HG03064 (cell line): Measurements from ENCODE around the gene RGMA.

Experiments
- ATAC-seq: cut with Tn5 transposase; IDR thresholded peaks from one replicate; pipeline ENCODE4 v1.9.1; 2021; ENCODE audit warnings: low read depth; ENCODE audit not compliant: unreplicated experiment

Gene RGMA

DNA sequence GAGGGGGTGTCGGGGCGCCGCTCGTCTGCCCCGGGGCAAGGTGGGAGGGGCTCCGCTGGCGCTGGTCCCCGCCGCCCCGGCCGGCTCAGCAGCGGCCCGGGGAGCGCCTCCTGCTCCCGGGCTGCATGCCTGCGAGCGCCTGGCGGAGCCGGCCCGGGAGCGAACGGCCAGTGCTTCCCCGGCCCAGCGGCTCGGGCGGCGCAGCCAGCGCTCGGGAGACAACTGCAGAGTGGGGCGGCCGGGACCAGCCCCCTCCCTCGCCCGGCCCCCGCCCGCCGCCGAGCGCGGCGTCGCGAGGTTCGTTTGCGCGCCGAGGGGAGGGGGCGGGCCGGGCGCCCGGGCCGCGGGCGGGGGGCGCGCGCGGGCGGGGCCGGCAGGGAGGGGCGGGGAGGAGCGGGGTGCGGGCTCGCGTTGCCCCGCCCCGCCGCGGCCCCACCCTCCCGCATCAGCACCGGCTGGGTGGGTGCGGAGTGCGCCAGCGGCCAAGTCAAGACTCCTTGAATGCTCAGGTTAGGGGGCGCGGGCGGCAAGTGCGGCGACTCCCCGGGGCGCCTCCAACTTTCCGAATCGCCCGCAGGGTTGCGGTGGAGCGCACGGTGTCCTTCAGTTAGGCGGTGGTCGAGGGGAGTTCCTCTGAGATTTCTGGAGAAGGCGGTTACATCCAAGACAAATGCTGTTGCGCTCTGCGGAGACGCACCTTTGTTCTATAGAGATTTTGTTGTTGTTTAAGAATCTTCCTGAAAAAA, at the start of gene RGMA:
Gene RGMA, minus strand, starts transcription at position 231 of the 746 bp plus-strand sequence. CDS start 279 bp downstream, outside the sequence.
- no peak for ATAC-seq

DNA sequence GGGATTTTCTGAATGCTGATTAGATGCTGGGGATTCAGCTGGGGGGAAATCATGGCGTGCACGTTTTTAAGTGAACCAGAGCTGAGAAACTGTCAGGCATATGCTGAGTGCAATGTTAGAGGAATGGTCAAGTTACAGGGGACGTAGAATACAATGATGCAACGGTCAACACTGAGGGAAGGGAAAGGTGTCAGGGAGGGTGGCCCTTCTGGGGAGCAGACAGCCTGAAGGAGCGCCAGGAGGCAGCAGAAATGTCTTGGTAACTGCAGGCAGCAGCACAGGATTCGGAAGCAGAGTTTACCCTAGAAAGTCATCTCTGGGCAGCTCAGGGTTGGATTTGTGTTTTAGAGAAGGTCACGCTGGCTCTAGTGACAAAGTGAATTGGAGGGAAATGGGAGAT, 47.6 kb upstream of the RGMA start:
- ATAC-seq = no peak

GRCh38 chr15:93135997-93136397, 47.0 kb upstream of the RGMA start:
- ATAC-seq = no peak

GRCh38 chr15:93135459-93135858, 46.4 kb upstream of the RGMA start:
- no peak for ATAC-seq

GRCh38 chr15:93131485-93132095, 42.6 kb upstream of the RGMA start:
- ATAC-seq = no peak

DNA sequence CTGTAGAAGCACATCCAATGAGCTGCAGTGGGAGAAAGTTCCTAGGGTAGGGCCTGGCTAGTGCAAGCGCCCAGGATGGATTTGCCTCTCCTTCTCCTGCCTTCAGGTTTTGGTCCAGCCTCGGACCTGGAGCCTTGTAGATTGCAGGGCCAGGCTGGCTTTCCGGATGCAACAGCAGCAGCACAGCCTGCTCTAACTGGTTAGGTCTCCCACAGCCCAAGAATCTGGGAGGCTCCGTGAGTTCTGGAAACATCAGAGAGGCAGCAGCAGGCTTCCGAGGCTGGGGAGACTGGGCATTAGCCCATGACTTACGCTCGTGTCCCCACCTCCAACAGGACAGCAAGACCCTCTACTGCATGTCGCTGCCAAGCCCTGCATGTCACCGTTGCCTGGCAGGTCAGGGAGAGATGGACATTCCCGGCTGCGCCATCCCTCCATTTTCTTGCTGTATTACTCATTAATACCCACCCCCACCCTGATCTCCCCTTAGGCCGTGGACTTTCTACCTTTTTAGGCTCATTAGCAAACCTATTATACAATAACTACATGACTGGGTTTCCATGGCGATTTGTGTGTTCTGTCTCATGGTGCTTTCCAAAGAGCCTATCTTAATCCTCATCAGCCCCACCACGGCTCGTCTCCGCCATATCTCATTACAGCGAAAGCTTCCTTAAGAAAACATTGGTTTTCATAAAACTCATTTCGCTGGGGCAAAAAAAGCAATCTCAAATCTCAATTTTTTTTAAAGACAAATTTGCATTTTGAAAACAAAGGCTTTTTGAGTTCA, 40.9 kb upstream of the RGMA start:
- no peak for ATAC-seq

GRCh38 chr15:93127286-93127685, 38.3 kb upstream of the RGMA start:
- ATAC-seq = no peak

DNA sequence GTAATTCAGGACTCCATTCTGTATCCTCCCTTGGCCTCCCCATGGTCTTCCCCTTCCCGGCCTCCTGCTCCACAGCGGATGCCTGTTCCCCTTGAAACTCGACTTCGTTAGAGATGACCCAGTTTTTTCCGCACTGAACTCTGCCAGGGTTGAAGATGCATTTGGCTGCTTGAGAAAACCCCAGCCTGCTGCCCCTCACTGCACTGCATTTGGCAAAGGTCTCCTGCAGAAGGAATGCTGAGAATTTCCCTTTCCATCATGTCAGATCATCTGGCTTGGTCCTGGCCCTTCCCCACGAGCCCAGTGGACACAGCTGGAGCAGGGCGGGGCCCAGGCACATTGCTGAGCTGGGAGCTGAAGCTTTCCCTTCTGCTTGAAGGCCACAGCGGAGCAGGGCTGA, 37.6 kb upstream of the RGMA start:
- ATAC-seq = no peak

DNA sequence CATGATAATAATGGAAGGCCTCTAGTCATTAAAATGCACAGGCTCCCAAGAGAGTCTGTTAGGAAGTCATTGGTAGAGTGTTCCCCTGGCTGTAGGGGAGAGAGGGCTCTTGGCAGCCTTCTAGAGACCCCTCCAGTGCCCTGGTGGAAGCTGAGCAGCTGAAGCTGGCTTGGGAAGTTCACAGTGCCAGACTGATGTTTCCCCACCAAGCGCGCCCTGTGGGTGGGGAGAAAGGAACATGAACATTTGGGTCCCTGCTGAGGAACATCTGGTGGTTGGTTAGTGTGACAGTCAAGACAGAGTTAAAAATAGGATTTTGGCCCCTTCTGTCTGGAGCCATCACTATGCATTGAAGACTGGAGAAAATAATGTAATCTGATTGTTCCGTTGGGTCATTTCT, 37.1 kb upstream of the RGMA start:
- ATAC-seq = no peak

GRCh38 chr15:93124126-93124525, 35.1 kb upstream of the RGMA start:
- ATAC-seq = no peak

- ATAC-seq = no peak
These were observed 33.2 kb upstream of the RGMA start for GRCh38 chr15:93121973-93122910.

- no peak for ATAC-seq
These were observed 32.1 kb upstream of the RGMA start for GRCh38 chr15:93121107-93121506.

GRCh38 chr15:93118904-93119303, 29.9 kb upstream of the RGMA start:
- no peak for ATAC-seq

- ATAC-seq = no peak
These were observed 22.4 kb upstream of the RGMA start for GRCh38 chr15:93111451-93111850.

DNA sequence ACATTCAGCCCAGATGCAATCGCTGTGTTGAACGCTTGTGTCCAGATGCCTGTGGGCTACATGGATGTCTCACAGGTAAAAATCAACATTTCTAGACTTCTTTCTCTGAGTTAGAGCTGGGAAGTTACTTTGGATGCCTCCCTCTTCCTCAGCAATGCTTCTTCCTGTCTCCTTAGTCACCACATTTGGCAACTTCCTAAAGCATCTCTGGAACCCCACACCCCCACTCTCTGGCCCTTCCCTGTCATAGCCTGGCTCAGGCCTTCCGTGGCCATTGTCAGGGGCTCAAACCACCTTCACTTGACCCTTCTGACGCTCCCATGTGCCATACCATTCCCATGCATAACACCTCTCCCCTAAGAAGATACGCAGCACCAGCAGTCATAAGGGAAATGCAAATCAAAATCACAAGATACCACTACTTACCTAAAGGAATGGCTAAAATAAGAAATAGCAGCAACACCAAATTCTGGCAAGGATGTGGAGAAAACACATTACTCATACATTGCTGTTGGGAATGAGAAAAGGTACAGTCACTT, 21.6 kb upstream of the RGMA start:
- no peak for ATAC-seq

DNA sequence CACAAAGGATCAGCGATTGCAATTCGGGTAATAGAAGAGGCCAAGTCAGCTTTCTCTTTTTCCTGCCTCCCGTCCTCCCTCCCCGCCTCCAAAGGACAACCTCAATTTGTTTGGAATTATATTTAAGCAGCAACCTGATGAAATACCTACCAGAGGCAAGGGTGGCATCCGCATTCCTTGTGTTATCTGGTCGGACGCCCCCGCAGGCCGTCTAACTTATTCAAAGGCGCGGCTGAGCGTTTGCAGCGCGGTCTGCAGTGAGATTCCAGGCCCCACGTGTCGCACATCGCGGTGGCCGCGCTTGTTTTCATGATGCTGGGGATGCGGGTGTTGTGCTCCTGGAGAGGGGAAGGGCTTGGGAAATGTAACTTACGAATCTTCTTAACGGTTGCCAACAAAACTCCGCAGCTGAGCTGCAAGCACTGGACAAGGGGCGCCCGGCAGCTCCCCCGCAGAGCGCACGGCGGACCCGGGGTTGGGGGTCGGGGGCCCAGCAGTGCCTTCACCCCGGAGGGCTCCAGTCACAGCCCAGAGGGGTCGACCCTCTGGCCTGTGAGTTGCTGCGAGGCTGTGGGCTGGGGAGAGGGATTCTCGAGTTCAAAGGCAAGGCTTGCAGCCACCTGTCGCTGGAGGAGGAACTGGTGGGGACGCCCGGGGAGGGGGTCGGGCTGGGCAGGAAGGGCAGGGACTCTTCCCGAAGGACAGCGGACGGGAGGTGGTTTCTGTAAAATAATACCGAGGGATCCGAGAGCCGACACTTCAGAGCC, 20.5 kb upstream of the RGMA start:
- no peak for ATAC-seq

- no peak for ATAC-seq
These were observed 18.6 kb upstream of the RGMA start for GRCh38 chr15:93107646-93108045.

GRCh38 chr15:93105485-93105884, 16.5 kb upstream of the RGMA start:
- no peak for ATAC-seq

GRCh38 chr15:93103823-93104222, 14.8 kb upstream of the RGMA start:
- ATAC-seq = no peak
